SU-DHL-6 (cell line): ENCODE data around the gene PRPF18.

Experiments
- EZH2phosphoT487 ChIP-seq: fragments of 200-600 bp; sonication (generic), shearing (Covaris generic); conservative IDR thresholded peaks from 2 replicates; pipeline ENCODE4 v1.6.1; 2018; ENCODE audit warnings: mild to moderate bottlenecking, antibody characterized with exemption, low read length, moderate library complexity, mixed read lengths
- TF ChIP-seq, protein P1 (sequence below): fragments of 200-600 bp; sonication (generic); IDR thresholded peaks from one replicate; pipeline ENCODE4 v1.5.1; 2017; ENCODE audit warnings: antibody characterized with exemption, mild to moderate bottlenecking, low read length, moderate library complexity; ENCODE audit not compliant: insufficient read depth, poor library complexity, severe bottlenecking

DNA sequence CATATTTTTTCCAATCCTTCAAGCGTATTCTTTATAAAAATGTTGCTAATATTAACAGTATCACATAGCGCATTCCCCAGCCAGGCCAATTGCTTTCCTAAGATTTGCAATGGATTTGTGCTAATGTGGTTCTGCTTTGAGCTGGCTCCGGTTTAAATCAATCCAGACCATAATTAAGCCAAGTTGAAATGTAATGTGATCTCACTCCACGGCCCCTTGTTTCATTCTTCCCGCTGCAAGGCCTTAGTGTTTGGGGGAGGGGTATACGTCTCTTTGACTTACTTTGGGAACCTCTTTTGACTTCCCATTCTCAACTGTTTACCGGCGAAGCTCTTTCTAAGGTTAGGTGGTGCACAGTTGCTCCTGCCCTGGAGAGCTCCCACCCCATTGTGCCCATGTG lies 86.4 kb downstream of the PRPF18 start:
- TF ChIP-seq, protein P1, sequence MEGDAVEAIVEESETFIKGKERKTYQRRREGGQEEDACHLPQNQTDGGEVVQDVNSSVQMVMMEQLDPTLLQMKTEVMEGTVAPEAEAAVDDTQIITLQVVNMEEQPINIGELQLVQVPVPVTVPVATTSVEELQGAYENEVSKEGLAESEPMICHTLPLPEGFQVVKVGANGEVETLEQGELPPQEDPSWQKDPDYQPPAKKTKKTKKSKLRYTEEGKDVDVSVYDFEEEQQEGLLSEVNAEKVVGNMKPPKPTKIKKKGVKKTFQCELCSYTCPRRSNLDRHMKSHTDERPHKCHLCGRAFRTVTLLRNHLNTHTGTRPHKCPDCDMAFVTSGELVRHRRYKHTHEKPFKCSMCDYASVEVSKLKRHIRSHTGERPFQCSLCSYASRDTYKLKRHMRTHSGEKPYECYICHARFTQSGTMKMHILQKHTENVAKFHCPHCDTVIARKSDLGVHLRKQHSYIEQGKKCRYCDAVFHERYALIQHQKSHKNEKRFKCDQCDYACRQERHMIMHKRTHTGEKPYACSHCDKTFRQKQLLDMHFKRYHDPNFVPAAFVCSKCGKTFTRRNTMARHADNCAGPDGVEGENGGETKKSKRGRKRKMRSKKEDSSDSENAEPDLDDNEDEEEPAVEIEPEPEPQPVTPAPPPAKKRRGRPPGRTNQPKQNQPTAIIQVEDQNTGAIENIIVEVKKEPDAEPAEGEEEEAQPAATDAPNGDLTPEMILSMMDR, result no peak
- no peak for TF ChIP-seq EZH2phosphoT487
